Fibroblast of lung (primary cell): ENCODE results near the gene KIAA2012.

Experiments
- CTCF ChIP-seq, 2 donors: IDR thresholded peaks in 1 of 2; conservative IDR thresholded peaks in 1 of 2; 1 replicate in 1 of 2; 2 replicates in 1 of 2; pipeline ENCODE4 v1.5.1; 2011 to 2012; ENCODE audit warnings: low read length in 2 of 2, control low read depth in 1 of 2, inconsistent platforms in 1 of 2, low read depth in 1 of 2, mild to moderate bottlenecking in 1 of 2
- EZH2 ChIP-seq: IDR thresholded peaks from 2 replicates; pipeline ENCODE4 v1.5.1; 2012; ENCODE audit warnings: low read length, control low read depth, mild to moderate bottlenecking; ENCODE audit errors: missing control alignments

- TF ChIP-seq CTCF (conservative IDR thresholded peaks at IDR 0.05 in 1 of 2, IDR thresholded peaks at IDR 0.05 in 1 of 2; ENCODE audit: low read depth in 1 of 2, low read length in 2 of 2) = no peak
- no peak for TF ChIP-seq EZH2
Measured at GRCh38 chr2:202034249-202035088, 38.6 kb upstream of the KIAA2012 start.
